Activated CD4-positive, CD25-positive, alpha-beta regulatory T cell treated with anti-CD3 and anti-CD28 coated beads, Interleukin-2, amount 50 U/mL, for 16 hours (primary cell): ENCODE measurements around the gene DMD.
"Not testable (repeated sequence)": the region's sequence is repeated elsewhere in the genome, so short reads cannot be mapped to it uniquely, and the experiment has no call there.

Source experiments
- DNase-seq: peaks from one replicate; pipeline ENCODE4 v3.0.0-alpha.2; 2020; ENCODE audit warnings: low read depth, low spot score

Gene DMD

GRCh38 chrX:32281853-32282252, 929.5 kb downstream of the DMD start:
- no peak for DNase-seq

- DNase-seq, result no peak
Measured at GRCh38 chrX:32280921-32281320, 930.4 kb downstream of the DMD start.

GRCh38 chrX:32280489-32280888, 930.9 kb downstream of the DMD start:
- DNase-seq, result no peak

- no peak for DNase-seq
Measured at GRCh38 chrX:32276153-32276552, 935.2 kb downstream of the DMD start.

- DNase-seq, result no peak
Measured at GRCh38 chrX:32269866-32270265, 941.5 kb downstream of the DMD start.

DNA sequence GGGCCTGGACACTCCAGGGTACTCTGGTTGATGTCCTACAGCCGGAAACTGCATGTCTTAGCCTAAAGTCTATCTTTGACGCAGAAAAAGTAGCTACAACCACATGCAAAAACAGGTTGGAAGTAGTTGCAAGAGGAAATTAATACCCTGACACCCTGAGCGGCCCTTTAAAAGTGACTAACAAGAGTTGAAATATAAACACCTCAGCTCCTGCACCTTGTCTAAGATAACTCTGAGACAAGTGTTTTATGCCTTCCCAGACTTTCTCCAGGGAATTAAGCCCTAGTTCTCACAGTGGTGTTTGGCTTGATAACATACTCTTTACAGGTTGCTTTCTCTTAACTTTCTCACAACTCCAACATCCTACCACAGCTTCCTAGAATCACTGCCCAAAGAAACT, 943.1 kb downstream of the DMD start:
- no peak for DNase-seq

DNA sequence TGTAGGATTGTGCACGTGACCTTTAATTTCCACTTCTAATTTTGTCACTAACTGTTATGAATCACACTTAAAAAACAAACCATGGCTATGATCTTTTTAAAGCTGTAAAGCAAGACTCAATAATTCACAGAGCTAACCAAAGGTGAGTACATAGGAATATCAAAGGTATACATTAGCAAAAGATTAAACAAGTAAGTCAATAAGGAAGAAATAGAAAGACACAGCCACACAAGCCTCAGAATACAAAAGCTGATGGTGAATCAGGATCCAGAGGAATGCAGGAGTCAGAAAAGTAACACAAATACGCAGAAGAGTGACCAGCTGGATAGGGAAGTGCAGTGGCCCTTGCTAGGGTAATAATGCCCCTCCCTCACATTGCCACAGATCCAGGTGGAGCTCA, 943.6 kb downstream of the DMD start:
- no peak for DNase-seq

DNA sequence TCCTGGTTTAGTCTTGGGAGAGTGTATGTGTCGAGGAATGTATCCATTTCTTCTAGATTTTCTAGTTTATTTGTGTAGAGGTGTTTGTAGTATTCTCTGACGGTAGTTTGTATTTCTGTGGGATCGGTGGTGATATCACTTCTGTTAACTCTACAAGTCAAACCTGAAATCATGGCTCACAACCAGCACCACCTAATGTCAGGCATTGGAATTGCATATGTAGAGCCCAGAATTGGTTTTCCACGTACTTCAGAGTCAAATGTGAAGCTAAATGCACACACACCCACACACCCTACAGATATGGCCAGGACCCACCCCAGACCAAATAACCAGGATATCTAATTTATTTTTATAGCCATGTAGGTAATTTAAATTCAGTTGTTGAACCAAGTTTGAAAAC, 964.7 kb downstream of the DMD start:
- not testable (repeated sequence) for DNase-seq

DNA sequence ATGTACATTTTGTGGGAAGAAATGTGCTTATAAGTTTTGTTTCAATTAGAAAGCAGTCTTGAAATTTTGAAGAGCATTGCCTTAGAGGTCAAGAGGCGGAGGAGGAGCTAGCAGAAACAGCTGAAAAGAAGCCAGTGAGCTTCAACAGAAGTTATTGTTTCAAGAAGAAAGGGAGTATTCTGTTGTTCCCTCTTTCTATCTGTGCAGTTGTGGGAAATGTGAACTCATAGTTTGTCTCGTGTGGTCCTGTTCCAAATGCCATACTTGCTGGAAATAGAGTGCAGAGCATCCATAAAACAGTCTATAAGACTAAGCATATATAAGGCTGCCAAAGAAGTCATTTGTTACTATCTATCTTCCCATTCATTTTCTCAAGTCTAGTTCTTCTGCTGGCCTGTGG, 1015.7 kb downstream of the DMD start:
- DNase-seq, result no peak

GRCh38 chrX:32191316-32191715, 1020.0 kb downstream of the DMD start:
- no peak for DNase-seq

GRCh38 chrX:32185160-32185559, 1026.2 kb downstream of the DMD start:
- DNase-seq, result no peak

DNA sequence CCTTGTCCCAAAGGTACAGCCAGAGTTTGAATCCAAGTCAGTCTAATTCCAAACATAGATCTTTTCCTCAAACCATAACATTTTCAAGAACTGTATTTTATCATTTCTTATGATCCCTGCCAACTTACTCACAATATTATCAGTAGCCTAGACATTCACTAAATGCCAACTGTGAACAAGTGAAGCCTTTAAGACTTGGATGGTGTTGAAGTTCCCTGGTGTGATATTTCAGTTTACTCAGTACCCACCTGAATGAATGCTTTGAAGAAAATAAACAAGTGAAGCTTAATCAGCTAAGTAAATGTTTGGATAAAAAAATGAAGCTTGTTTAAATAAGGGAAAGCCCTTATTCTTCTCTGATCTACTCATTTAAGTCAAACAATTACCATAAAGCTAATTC, 1028.3 kb downstream of the DMD start:
- no peak for DNase-seq

DNA sequence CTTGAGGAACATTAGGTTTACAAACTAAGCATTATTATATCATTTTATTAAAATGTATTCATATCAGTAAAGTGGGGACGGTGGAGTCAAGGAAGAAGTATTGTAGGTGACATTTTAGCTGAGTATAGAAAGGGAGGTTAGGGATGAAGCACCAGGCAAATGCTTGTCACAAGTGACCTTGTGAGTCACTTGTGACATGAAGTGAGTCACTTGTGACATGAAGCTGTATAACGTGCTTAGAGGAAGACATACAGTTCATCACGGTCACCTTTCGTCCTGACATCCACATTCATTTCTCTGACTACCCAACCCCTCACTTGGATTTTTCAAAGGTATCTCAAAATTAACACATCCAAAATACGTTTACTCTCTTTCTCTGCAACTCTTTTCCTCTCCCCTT, 1034.8 kb downstream of the DMD start:
- no peak for DNase-seq

DNA sequence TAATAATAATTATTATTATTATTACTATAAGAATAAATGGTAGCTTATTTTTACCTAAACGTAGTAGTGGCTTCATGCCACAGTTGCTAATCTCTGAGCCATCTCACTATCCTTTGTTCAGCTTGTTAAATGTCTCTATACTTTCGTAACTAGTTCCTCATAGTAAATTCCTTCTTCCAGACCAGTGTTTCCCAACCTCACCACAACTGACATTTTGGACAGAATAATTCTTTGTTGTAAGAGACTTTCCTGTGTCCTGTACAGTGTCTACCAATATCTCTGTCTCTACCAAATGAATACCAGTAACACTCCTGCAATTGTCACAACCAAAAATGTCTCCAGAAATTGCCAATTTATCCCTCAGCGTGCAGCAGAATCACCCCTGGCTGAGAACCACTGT, 1040.9 kb downstream of the DMD start:
- no peak for DNase-seq

GRCh38 chrX:32155044-32155638, 1056.2 kb downstream of the DMD start:
- no peak for DNase-seq

- DNase-seq, result no peak
Measured at GRCh38 chrX:32153585-32153984, 1057.8 kb downstream of the DMD start.

DNA sequence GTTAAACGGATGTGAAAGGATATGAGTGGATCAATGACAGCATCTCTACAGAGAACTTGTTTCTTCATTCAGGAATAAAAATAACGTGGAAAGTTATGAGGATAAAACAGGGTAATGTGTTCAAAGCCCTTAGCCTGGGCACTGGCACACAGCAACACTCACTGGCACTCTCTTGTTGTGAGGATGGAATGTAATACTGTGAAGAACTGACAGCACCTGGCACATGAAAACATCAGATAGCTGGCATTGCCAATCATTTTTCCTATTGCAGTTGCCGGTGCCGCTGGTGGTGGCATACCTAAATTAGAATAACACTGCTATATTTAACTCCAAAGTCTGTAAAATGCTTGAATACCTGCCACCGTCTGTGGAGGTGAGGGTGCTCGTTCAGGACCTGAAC, 1061.2 kb downstream of the DMD start:
- DNase-seq, result no peak

DNA sequence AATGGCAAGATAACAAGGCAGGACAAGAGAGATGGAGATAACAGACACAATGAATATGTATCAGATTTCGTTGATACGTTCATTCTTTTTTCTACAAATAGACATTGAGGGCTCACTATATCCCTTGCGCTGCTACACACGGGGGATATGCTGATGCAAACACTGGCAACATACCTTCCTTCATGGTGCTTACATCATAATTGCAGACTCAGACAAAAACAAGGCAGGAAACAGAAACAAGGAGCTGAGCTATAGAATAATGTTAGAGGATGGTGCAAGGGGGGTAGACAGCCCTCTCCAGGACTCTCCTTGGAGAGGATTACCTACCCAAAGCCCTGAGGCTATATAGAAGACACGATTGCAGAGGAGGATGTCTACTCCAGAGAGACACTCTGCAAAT, 1069.5 kb downstream of the DMD start:
- no peak for DNase-seq

DNA sequence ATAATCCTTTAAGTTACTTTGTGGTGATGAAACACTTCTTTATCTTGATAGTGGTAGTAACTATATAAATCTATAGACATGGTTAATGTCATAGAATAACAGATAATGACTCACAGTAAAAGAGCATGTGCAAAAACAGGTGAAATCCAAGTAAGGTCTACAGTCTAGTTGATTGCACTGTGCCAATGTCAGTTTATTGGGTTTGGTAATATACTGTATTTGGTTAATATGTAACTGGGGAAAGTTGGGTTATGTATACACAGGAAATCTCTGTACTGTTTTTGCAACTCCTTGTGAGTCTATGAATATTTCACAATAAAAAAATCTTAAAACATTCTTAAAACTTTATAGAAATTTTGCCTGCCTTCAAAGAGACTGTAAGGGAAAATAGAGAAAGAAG, 1071.9 kb downstream of the DMD start:
- DNase-seq, result no peak

- DNase-seq, result no peak
Measured at GRCh38 chrX:32137525-32137924, 1073.8 kb downstream of the DMD start.

GRCh38 chrX:32126997-32127396, 1084.4 kb downstream of the DMD start:
- DNase-seq, result no peak

DNA sequence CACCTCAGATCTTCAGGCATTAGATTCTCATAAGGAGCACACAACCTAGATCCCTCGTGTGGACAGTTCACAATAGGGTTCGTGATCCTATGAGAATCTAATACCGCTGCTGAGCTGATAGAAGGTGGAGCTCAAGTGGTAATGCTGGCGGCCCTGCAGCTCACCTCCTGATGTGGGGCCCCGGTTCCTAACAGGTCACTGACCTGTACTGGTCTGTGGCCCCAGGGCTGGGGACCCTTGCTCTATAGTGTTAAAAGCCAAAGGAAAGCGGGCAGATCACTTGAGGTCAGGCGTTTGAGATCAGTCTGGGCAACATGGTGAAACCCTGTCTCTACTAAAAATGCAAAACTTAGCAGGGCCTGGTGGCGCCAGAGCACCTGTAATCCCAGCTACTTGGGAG, 1092.5 kb downstream of the DMD start:
- no peak for DNase-seq

- DNase-seq, result no peak
Measured at GRCh38 chrX:32116047-32116446, 1095.3 kb downstream of the DMD start.

DNA sequence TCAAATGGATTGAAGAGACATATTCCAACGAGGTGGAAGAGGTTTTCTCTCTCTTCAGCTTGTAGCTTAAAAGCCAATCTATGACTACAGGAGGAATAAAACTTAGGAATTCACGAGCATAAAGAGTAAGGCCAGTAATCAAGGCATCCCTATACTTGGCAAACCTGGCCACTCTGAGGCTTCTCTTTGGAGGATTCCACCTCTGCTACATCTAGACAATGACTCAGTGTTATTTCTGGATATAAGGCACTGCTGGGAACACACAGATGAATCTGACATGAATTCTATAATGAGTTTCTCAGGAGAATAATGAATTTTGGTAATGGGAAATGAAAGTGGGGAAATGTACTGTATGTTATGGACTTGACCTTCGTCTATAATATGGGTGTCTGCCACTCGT, 1123.7 kb downstream of the DMD start:
- DNase-seq, result no peak
